SU-DHL-6 (cell line): ENCODE data around the gene PARP12.

ENCODE experiments used
- H2AFZ ChIP-seq: fragments of 200-600 bp; sonication (generic); 2 replicates; pipeline ENCODE4 v1.6.1; 2014; ENCODE audit warnings: low read depth, mild to moderate bottlenecking, moderate library complexity, mixed read lengths, antibody characterized with exemption, low read length; ENCODE audit not compliant: severe bottlenecking
- H3F3A ChIP-seq: fragments of 200-600 bp; shearing (Covaris generic); 2 replicates; pipeline ENCODE4 v1.6.0; 2016; ENCODE audit warnings: antibody characterized with exemption, mild to moderate bottlenecking; ENCODE audit not compliant: insufficient read depth
- H3K27ac ChIP-seq: fragments of 200-600 bp; sonication (generic); 2 replicates; pipeline ENCODE4 v1.5.1; 2016; ENCODE audit warnings: low read depth, mild to moderate bottlenecking, low read length, moderate library complexity, mixed read lengths
- H3K27me3 ChIP-seq: fragments of 200-600 bp; sonication (generic), shearing (Covaris generic); 2 replicates; pipeline ENCODE4 v1.6.0; 2014; ENCODE audit warnings: mild to moderate bottlenecking, low read length
- H3K36me3 ChIP-seq: fragments of 200-600 bp; sonication (generic); 2 replicates; pipeline ENCODE4 v1.6.1; 2014; ENCODE audit warnings: mild to moderate bottlenecking, low read length, mixed read lengths
- H3K4me2 ChIP-seq: fragments of 300-600, 200-600 bp; shearing (Covaris generic), sonication (generic); 2 replicates; pipeline ENCODE4 v1.6.0; 2014; ENCODE audit warnings: low read length, low read depth, mild to moderate bottlenecking; ENCODE audit not compliant: poor library complexity, severe bottlenecking
- H3K4me3 ChIP-seq: fragments of 200-600 bp; sonication (generic); 2 replicates; pipeline ENCODE4 v1.5.1; 2014; ENCODE audit warnings: antibody characterized with exemption, low read length, mild to moderate bottlenecking, mixed read lengths; ENCODE audit not compliant: insufficient read depth, poor library complexity, severe bottlenecking
- H3K79me2 ChIP-seq: fragments of 200-600 bp; sonication (generic); 2 replicates; pipeline ENCODE4 v1.6.1; 2014; ENCODE audit warnings: mild to moderate bottlenecking, low read length, moderate library complexity; ENCODE audit not compliant: insufficient read depth
- H3K9ac ChIP-seq: fragments of 200-600 bp; sonication (generic); 2 replicates; pipeline ENCODE4 v1.7.0; 2014; ENCODE audit warnings: mild to moderate bottlenecking, low read length
- H3K9me2 ChIP-seq: fragments of 200-600 bp; sonication (generic); replicated peaks from 2 replicates; pipeline ENCODE4 v1.6.1; 2014; ENCODE audit warnings: low read length; ENCODE audit not compliant: insufficient read depth
- H3K9me3 ChIP-seq: fragments of 200-600 bp; sonication (generic); 2 replicates; pipeline ENCODE4 v1.6.1; 2014; ENCODE audit warnings: low read length, mixed read lengths; ENCODE audit not compliant: insufficient read depth
- H4K20me1 ChIP-seq: fragments of 200-600 bp; sonication (generic); 2 replicates; pipeline ENCODE4 v1.6.1; 2014; ENCODE audit warnings: low read depth, mild to moderate bottlenecking, antibody characterized with exemption, low read length, moderate library complexity, mixed read lengths
- CTCF ChIP-seq: fragments of 200-600 bp; sonication (generic); IDR thresholded peaks from one replicate; pipeline ENCODE4 v1.5.1; 2017; ENCODE audit warnings: antibody characterized with exemption, mild to moderate bottlenecking, low read length, moderate library complexity; ENCODE audit not compliant: insufficient read depth, poor library complexity, severe bottlenecking
- EZH2phosphoT487 ChIP-seq: fragments of 200-600 bp; sonication (generic), shearing (Covaris generic); conservative IDR thresholded peaks from 2 replicates; pipeline ENCODE4 v1.6.1; 2018; ENCODE audit warnings: mild to moderate bottlenecking, antibody characterized with exemption, low read length, moderate library complexity, mixed read lengths

Gene PARP12

GRCh38 chr7:140006600-140006999 lies 56.2 kb downstream of the PARP12 start:
- Histone ChIP-seq H3K9me3 (no peaks in the 10 kb centered on the region), H3K36me3 (no peaks in the 10 kb centered on the region), H3K79me2 (no peaks in the 10 kb centered on the region), H3K4me3 (no peak overlapping the region), H3F3A (no peaks in the 10 kb centered on the region), H3K9ac (no peak overlapping the region), H3K27ac (no peak overlapping the region), H4K20me1 (no peaks in the 10 kb centered on the region), H3K4me2 (no peak overlapping the region), H2AFZ (no peak overlapping the region), H3K27me3 (no peaks in the 10 kb centered on the region), H3K9me2 (no peaks in the 10 kb centered on the region)
- no peak for TF ChIP-seq CTCF

DNA sequence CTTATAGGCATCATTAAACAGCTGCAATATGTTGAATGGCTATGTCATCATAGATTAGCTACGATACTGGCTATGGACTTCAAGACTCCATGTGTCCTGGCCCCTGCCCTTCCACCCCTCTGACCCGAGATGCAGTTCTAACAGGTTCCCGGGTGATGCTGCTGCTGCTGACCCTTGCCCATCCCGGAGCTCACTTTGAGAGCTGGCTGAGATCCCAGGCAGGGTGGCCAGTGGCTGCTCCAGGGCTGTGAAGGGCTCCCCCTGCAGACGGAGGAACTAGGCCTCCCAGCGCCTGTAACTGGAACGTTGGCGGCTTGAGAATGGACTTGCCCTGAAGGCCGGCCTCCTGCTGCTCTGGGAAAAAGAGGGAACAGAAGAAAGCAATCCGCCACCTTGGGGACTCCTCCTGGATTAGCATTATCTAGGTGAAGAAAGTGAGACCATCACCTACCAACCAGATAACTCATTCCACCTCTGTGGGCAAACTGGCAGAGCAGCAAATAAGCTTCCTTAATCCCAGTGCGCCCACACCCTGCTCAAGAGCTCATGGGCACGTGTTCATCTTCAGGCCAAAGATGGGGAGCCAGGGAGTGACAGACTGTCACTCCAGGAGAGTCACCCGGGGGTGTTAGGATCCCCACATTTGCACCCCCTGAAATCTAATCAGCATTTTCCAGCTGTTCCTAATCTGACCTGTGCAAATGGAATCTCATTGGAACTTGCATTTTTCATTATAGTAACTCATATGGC lies 56.8 kb downstream of the PARP12 start:
- Histone ChIP-seq H3K79me2 (no peaks in the 10 kb centered on the region), H3K4me2 (no peak overlapping the region), H3F3A (no peaks in the 10 kb centered on the region), H2AFZ (no peak overlapping the region), H3K9me3 (no peaks in the 10 kb centered on the region), H4K20me1 (no peaks in the 10 kb centered on the region), H3K9ac (no peak overlapping the region), H3K9me2 (no peaks in the 10 kb centered on the region), H3K36me3 (no peaks in the 10 kb centered on the region), H3K4me3 (no peak overlapping the region), H3K27me3 (no peaks in the 10 kb centered on the region), H3K27ac (no peak overlapping the region)
- peak; percentile 18 for TF ChIP-seq CTCF
- TF ChIP-seq EZH2phosphoT487, result no peak

- H3K9me2 ChIP-seq, result no peaks in the 10 kb centered on the region
- no peaks in the 10 kb centered on the region for H3K36me3 ChIP-seq
- H3F3A ChIP-seq, result no peaks in the 10 kb centered on the region
- no peaks in the 10 kb centered on the region for H3K9me3 ChIP-seq
- H3K9ac ChIP-seq, result no peak overlapping the region
- no peaks in the 10 kb centered on the region for H3K79me2 ChIP-seq
- H3K4me3 ChIP-seq, result no peak overlapping the region
- no peaks in the 10 kb centered on the region for H3K27me3 ChIP-seq
- H2AFZ ChIP-seq, result no peak overlapping the region
- H4K20me1 ChIP-seq, result no peaks in the 10 kb centered on the region
- no peak overlapping the region for H3K27ac ChIP-seq
- H3K4me2 ChIP-seq, result no peak overlapping the region
- TF ChIP-seq EZH2phosphoT487 (no peak), CTCF (no peak)
Measured at GRCh38 chr7:140005341-140005740, 57.4 kb downstream of the PARP12 start.

- TF ChIP-seq EZH2phosphoT487 (no peak), CTCF (no peak)
- Histone ChIP-seq H3K4me3 (no peak overlapping the region), H3K4me2 (no peak overlapping the region), H3K27ac (no peak overlapping the region), H3K9me2 (no peaks in the 10 kb centered on the region), H3F3A (no peaks in the 10 kb centered on the region), H3K36me3 (no peaks in the 10 kb centered on the region), H2AFZ (no peak overlapping the region), H3K9me3 (no peaks in the 10 kb centered on the region), H3K27me3 (no peaks in the 10 kb centered on the region), H3K79me2 (no peaks in the 10 kb centered on the region), H3K9ac (no peak overlapping the region), H4K20me1 (no peaks in the 10 kb centered on the region)
Measured at GRCh38 chr7:140004672-140005071, 58.1 kb downstream of the PARP12 start.
